Measurements from ENCODE around the gene PTPRCAP.
A peak's percentile ranks its signal among the peaks of the same experiment; 100 is the strongest.
"Not testable (repeated sequence)": the region's sequence is repeated elsewhere in the genome, so short reads cannot be mapped to it uniquely, and the experiment has no call there.

Gene PTPRCAP

GRCh38 chr11:67440229-67441097 is 3.0 kb upstream of the PTPRCAP start:
- DNase-seq (ENCODE audit: low read depth in 2 of 2) = no peak

- DNase-seq (ENCODE audit: low read depth in 2 of 2) = no peak
These were observed 2.1 kb upstream of the PTPRCAP start for GRCh38 chr11:67439321-67440228.

- peak in 1 of 2 donors; percentile 49 for DNase-seq (ENCODE audit: low read depth in 2 of 2)
These were observed 848 bp upstream of the PTPRCAP start for GRCh38 chr11:67438158-67438902.

DNA sequence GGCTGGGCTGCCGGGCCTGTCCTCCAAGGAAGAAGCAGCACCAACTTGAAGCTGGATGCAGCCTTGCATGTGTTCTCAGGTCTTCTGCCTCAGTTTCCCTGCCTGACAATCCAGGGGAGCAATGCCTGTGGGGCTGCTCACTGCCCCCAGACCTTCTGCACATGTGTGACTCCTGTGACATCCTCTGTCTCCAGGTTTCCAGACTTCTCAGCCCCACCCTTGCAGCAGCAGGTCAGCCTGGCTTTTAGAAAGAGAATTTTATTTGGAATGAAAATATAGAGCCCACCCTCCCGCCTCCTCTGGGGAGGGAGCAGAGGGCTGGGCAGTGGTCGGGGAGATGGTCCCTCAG is 301 bp upstream of the PTPRCAP start:
- DNase-seq (ENCODE audit: low read depth in 2 of 2) = no peak

DNA sequence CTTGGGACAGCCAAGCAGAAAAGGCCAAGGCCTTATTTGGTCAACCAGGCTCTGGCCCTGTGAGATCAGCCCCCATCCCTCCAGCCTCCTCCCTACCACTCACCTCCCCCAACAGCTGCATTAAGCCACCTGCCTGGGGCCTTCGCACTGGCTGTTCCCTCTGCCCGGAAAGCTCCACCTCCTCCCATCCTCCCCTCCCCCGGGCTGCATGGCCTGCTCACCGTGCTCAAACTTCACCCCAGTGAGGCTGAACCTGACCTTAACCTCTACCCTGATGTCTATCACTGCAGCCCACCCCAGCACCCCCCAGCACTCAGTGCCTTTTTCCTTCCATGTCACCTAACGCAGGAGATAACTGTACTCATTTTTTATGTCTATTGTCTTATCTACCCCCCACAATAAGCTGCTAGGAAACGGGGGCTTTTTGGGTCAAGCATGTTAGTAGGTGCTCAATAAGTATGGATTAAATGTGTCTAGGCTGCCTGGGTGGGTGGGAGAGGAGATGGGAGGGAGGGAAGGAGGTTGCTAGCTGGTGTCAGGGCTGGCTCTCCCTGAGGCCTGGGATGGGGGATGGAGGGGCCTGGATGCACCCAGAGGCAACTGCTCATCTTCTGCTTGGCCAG is 912 bp downstream of the PTPRCAP start:
- no peak for DNase-seq (ENCODE audit: low read depth in 2 of 2)

GRCh38 chr11:67435727-67436458 is 1.6 kb downstream of the PTPRCAP start:
- DNase-seq (ENCODE audit: low read depth in 2 of 2) = no peak

DNA sequence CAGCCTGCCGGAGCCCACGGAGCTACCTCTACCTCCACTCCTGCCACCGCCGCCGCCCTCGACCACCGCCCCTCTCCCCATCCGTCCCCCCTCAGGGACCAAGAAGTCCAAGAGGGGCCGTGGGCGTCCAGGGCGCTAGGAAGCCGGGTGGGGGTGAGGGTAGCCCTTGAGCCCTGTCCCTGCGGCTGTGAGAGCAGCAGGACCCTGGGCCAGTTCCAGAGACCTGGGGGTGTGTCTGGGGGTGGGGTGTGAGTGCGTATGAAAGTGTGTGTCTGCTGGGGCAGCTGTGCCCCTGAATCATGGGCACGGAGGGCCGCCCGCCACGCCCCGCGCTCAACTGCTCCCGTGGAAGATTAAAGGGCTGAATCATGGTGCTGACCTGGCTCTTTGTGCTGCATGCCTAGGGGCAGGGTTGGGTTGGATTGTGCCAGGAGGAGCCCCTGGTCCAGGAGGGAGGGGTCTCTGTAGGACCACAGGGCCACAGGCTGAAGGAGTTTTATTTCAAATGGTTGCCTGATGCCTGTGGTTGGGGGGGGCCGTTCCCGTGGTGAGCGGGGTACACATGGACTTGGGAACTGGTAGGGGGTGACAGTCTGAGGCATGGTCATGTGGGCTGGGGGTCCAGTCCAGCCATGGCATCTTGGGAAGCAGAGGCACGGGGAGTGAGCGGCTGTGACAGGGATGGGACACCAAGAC is 2.3 kb downstream of the PTPRCAP start:
- no peak for DNase-seq (ENCODE audit: low read depth in 2 of 2)

DNA sequence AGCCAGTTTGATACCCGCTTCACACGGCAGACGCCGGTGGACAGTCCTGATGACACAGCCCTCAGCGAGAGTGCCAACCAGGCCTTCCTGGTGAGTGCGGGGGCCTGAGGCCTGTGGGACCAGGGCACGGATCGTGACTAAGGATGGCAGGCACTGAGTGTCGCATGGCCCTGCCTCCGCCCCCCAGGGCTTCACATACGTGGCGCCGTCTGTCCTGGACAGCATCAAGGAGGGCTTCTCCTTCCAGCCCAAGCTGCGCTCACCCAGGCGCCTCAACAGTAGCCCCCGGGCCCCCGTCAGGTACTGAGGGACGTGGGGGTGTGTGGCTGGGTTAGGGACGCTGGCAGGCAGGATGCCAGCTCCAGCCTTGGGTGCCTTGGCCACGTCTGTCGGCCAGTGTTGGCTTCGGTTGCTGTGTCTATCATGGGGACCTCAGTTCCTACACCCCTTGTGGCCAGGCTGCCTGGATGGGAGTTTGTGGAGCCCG is 3.0 kb downstream of the PTPRCAP start:
- no peak for DNase-seq (ENCODE audit: low read depth in 2 of 2)

DNA sequence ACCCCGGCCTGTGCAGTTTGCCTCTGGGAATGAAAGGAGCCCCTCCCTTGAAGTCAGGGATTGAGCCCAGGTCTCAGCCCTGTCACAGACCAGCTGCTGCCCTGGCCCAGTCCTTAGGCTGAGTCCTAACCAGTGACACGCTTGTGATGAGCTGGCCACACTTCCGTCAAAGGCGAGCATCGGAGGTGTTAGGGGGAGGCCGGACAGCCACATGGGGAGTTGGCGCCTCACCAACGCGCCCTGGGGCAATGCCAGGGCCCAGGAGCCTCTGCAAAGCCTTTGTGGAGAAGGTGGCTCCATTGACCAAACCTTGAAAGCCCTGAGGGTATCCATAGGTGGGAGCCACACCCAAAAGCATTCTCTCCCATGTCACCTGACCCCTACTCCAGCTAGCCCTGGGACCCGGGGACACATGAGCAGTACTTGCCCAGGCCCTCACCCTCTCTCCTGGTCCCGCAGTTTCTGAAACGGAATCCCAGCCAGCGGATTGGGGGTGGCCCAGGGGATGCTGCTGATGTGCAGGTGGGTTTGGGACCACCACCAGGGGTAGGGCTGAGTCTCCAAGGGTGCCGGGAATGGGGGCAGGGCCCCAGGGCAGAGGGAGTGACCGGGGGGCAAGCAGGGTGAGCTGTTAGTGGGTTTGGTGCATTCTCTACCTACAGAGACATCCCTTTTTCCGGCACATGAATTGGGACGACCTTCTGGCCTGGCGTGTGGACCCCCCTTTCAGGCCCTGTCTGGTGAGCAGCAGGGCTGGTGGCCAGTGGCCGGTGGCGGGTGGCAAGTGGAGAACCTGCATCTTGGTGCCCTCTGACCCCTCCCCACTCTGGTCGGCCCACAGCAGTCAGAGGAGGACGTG is 3.7 kb downstream of the PTPRCAP start:
- DNase-seq (ENCODE audit: low read depth in 2 of 2) = no peak

GRCh38 chr11:67432655-67433349 is 4.7 kb downstream of the PTPRCAP start:
- DNase-seq (ENCODE audit: low read depth in 2 of 2) = no peak

DNA sequence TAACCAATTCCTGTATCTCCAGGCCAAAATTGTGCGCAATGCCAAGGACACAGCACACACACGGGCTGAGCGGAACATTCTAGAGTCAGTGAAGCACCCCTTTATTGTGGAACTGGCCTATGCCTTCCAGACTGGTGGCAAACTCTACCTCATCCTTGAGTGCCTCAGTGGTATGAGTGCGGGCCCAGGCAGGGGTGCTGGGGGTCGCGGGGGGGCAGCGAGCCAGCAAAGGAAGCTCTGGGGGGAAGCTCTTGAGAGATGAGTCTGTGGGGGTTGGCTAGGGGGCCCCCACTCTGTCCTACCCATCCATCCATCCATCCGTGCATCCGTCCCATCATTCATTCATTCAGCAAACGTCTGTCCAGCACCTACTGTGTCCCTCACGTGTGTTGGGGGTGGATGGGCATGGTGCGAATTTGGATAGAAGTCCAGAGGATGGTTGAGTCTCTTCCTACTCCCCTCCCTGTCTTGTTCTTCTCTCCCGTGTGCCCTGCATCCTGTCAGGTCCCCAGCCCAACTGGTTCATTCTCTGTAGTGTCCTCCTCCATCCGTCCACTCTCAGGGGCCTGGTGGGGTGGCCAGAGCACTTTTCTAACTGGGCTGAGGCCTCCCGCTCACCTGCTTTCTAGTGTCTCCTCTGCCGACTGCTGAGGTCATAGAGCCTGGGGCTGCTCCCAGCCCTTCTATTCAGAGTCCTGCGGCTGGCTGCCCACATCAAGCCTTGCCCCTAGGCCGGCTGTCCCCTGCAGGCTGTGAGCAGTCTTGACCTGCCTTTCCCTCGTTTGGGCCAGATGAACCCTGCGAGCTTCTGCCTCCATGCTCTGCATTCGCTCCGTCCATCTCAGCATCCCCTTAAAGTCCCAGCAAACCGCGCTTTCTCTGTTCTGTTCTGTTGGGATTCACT is 5.9 kb downstream of the PTPRCAP start:
- DNase-seq (ENCODE audit: low read depth in 2 of 2) = no peak

GRCh38 chr11:67429722-67430121 is 7.8 kb downstream of the PTPRCAP start:
- no peak for DNase-seq (ENCODE audit: low read depth in 2 of 2)

- no peak for DNase-seq (ENCODE audit: low read depth in 2 of 2)
These were observed 8.3 kb downstream of the PTPRCAP start for GRCh38 chr11:67429038-67429668.

GRCh38 chr11:67428052-67429001 is 9.2 kb downstream of the PTPRCAP start, which contains the start of gene RPS6KB2:
Gene RPS6KB2 (plus strand): TSS chr11:67428494. CDS start chr11:67428546, 52 bp downstream.
- peak; percentile 99 to 100 for DNase-seq (ENCODE audit: low read depth in 2 of 2)

DNA sequence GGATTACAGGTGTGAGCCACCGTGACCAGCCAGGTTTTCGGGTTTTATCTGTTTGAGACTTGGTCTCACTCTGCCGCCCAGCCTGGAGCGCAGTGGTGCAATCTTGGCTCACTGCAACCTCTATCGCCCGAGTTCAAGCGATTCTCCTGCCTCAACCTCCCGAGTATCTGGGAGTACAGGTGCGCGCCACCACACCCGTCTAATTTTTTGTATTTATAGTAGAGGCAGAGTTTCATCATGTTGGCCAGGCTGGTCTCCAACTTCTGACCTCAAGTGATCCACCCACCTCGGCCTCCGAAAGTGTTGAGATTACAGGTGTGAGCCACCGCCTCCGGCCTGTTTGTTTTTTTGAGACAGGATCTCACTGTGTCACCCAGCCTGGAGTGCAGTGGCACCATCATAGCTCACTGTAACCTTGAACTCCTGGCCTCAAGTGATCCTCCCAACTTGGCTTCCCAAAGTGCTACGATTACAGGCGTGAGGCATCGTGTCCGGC is 10.1 kb downstream of the PTPRCAP start:
- not testable (repeated sequence) for DNase-seq (ENCODE audit: low read depth in 2 of 2)

All from stimulated activated CD8-positive, alpha-beta memory T cell treated with anti-CD3 and anti-CD28 coated beads, Interleukin-7, amount 100 ng/mL, for 1 hour (primary cell).